ENCODE results near the gene OR4C6. TPM values are rescaled to one million over a fixed set of nuclear protein-coding genes. Genes with fewer than 3 reads are reported as not detected.

OR4C6 gene
- total RNA-seq, 1 donor from 2014 or later = not detected

DNA sequence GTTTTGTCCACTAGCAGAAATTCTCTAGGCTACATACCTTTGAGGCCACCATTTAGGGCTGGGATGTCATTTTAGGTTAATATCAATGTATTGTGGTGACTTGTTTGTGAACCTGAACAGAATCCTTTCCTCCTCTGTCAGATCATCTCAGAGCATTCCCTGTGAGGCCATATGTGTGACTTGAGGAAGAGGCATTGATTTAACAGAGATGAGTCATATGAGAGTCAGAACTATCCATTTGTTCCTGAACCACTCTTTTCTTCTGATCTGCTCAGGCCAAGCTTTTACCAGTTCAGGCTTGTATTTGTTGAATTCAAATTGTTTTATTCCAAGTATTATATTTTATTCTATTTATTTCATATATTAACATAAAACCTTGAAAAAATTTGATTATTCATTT is 6.9 kb upstream of the OR4C6 start:
- Histone ChIP-seq H3K4me1 (no peaks in the 10 kb centered on the region), H3K4me3 (no peak overlapping the region), H3K36me3 (no peaks in the 10 kb centered on the region), H3K27ac (no peak overlapping the region), H3K27me3 (ENCODE audit: low read depth) (no peaks in the 10 kb centered on the region), H3K9me3 (no peaks in the 10 kb centered on the region)
- intact Hi-C loops (cut with DNase I) = no loop called here
- ATAC-seq = no peak
- TF ChIP-seq, protein P1, sequence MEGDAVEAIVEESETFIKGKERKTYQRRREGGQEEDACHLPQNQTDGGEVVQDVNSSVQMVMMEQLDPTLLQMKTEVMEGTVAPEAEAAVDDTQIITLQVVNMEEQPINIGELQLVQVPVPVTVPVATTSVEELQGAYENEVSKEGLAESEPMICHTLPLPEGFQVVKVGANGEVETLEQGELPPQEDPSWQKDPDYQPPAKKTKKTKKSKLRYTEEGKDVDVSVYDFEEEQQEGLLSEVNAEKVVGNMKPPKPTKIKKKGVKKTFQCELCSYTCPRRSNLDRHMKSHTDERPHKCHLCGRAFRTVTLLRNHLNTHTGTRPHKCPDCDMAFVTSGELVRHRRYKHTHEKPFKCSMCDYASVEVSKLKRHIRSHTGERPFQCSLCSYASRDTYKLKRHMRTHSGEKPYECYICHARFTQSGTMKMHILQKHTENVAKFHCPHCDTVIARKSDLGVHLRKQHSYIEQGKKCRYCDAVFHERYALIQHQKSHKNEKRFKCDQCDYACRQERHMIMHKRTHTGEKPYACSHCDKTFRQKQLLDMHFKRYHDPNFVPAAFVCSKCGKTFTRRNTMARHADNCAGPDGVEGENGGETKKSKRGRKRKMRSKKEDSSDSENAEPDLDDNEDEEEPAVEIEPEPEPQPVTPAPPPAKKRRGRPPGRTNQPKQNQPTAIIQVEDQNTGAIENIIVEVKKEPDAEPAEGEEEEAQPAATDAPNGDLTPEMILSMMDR (IDR thresholded peaks at IDR 0.05) = no peak
- no peak for DNase-seq

DNA sequence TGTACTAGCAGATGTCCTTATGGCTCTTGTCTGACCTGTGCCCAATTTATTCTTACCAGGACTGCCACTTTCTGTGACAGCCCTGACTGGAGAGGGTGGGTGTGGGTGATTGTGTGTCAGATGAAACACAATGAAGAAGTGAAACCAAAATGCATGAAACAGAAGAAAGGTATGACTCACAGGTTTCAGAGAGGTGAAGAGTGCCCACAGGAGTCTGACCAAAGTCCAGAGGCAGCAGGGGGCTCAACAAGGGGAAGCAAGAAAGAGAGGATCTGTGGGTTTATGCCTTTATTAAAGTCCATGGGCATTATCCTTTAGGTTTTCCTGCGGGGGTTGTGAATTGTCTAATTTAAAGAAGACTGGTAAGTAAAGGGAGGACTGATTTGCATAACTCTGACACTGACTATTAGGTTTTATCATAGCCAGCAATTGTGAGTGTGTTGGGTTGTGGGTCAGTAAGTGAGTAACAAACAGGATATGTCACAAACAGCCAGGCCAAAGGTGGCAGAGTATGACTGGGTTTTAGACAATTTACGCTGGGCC is 3.9 kb upstream of the OR4C6 start:
- TF ChIP-seq, protein P1 (IDR thresholded peaks at IDR 0.05) = no peak

DNA sequence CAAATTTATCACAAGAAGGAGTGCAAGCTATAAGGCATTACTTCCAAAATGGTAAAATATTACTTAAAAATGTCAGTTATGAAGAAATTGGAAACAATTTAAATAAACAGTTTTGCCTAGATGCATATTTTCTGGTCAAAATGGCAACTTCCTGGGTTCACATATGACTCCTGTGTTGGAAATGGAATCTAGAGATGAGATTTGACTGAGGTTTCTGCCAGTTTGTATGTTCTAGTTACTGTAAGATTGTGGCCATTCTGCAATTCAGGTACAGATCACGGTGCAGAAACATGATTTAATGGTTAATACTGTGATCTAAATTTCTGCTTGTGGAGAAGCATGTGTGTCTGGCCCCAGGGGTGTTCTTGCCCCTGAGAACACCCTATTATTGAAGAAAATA is 3.4 kb upstream of the OR4C6 start:
- Histone ChIP-seq H3K9me3 (no peaks in the 10 kb centered on the region), H3K4me1 (no peaks in the 10 kb centered on the region), H3K4me3 (no peak overlapping the region), H3K27me3 (ENCODE audit: low read depth) (no peaks in the 10 kb centered on the region), H3K36me3 (no peaks in the 10 kb centered on the region), H3K27ac (no peak overlapping the region)
- TF ChIP-seq, protein P1 (IDR thresholded peaks at IDR 0.05) = no peak
- intact Hi-C loops (cut with DNase I) = no loop called here
- ATAC-seq (no peak), DNase-seq (no peak)

More for the DNA sequence above, 3.9 kb upstream of the OR4C6 start:
- no peaks in the 10 kb centered on the region for H3K4me1 ChIP-seq
- no peak overlapping the region for H3K27ac ChIP-seq
- H3K9me3 ChIP-seq = no peaks in the 10 kb centered on the region
- ATAC-seq = no peak
- no peak for DNase-seq
- H3K4me3 ChIP-seq = no peak overlapping the region
- H3K27me3 ChIP-seq (ENCODE audit: low read depth) = no peaks in the 10 kb centered on the region
- H3K36me3 ChIP-seq = no peaks in the 10 kb centered on the region
- intact Hi-C loops (cut with DNase I) = no loop called here

DNA sequence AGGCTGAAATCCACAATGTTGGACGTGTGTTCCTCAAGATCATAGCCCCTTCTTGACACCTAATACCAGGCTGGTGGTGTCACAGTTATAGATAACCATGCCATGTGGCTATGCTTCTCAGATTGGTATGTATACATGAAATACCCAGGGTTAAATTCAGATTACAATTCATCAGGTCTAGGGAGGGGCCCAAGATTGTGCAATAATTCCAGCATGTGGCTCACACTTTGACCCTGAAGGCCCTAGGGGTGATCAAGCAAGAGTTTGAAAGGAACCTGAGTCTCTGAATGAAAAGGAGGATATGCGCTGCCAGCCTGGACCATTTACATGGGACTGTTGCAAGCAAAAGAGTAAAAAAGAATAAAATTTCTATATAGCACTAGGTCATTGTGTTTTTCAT is 7.4 kb downstream of the OR4C6 start:
- H3K27me3 ChIP-seq (ENCODE audit: low read depth) = no peaks in the 10 kb centered on the region
- no peaks in the 10 kb centered on the region for H3K36me3 ChIP-seq
- intact Hi-C loops (cut with DNase I) = no loop called here
- H3K27ac ChIP-seq = no peak overlapping the region
- ATAC-seq (no peak), DNase-seq (no peak)
- H3K4me1 ChIP-seq = no peaks in the 10 kb centered on the region
- no peak overlapping the region for H3K4me3 ChIP-seq
- TF ChIP-seq, protein P1 (IDR thresholded peaks at IDR 0.05) = no peak
- no peaks in the 10 kb centered on the region for H3K9me3 ChIP-seq

DNA sequence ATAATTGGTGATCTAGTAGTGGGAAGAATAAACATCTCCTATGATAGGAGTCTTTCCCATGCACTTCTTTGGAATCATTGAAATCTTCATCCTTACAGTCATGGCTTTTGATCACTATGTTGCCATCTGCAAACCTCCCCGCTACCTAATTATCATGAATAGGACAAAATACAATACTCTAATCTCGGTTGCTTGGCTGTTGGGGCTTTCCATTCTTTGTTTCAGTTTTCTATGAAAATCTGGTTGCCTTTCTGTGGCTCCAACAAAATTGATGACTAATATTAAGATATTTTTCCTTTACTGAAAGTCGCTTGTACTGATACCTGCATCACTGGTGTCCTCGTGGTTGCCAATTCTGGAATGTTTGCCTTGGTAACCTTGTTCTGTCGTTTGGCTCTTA is 11.9 kb downstream of the OR4C6 start:
- H3K4me3 ChIP-seq = no peak overlapping the region
- H3K4me1 ChIP-seq = no peaks in the 10 kb centered on the region
- DNase-seq = no peak
- H3K27ac ChIP-seq = no peak overlapping the region
- no peak for ATAC-seq
- no peaks in the 10 kb centered on the region for H3K27me3 ChIP-seq (ENCODE audit: low read depth)
- TF ChIP-seq, protein P1 (IDR thresholded peaks at IDR 0.05) = no peak
- H3K36me3 ChIP-seq = no peaks in the 10 kb centered on the region
- intact Hi-C loops (cut with DNase I) = no loop called here
- no peaks in the 10 kb centered on the region for H3K9me3 ChIP-seq

DNA sequence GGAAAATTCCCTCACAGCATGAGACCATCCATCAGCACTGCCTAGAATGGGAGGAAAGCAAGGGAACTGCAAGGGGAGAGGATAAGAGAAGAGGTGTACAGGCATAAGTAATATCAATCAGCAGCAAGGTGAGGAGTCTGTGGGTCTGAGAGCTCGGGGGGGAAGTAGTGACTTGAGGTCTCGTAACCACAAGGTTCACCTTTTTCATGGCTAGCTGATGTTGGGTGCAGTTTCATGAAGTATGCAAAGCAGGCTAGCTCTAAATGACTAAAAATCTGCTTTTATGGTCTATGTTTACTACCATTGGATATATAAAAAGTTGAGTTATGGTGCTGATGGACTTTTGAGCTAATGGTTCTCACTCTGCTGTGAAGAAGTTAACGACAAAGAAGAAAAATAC is 35.8 kb downstream of the OR4C6 start:
- no peak overlapping the region for H3K27ac ChIP-seq
- DNase-seq = no peak
- TF ChIP-seq, protein P1 (IDR thresholded peaks at IDR 0.05) = no peak
- no peak for ATAC-seq
- intact Hi-C loops (cut with DNase I) = no loop called here
- no peaks in the 10 kb centered on the region for H3K4me1 ChIP-seq
- no peaks in the 10 kb centered on the region for H3K27me3 ChIP-seq (ENCODE audit: low read depth)
- no peaks in the 10 kb centered on the region for H3K36me3 ChIP-seq
- H3K4me3 ChIP-seq = no peak overlapping the region
- peaks cover 13% of the 10 kb centered on the region for H3K9me3 ChIP-seq

Measured in lower lobe of right lung (tissue), 2 donors.